ENCODE measurements around the gene LYRM7.

LYRM7 gene

GRCh38 chr5:131217791-131218190, 47.0 kb downstream of the LYRM7 start:
- DNase-seq (ENCODE audit: insufficient read length, low spot score), result no peak
- FAIRE-seq, result no peak

GRCh38 chr5:131218392-131218791, 47.6 kb downstream of the LYRM7 start:
- FAIRE-seq, result no peak

GRCh38 chr5:131220566-131220965, 49.8 kb downstream of the LYRM7 start:
- FAIRE-seq (no peak), DNase-seq (ENCODE audit: insufficient read length, low spot score) (no peak)

More at GRCh38 chr5:131218392-131218791, 47.6 kb downstream of the LYRM7 start:
- no peak for DNase-seq (ENCODE audit: insufficient read length, low spot score)

GRCh38 chr5:131221008-131221703, 50.4 kb downstream of the LYRM7 start:
- DNase-seq (ENCODE audit: insufficient read length, low spot score) (no peak), FAIRE-seq (no peak)

- DNase-seq (ENCODE audit: insufficient read length, low spot score), result no peak
- no peak for FAIRE-seq
Observed at GRCh38 chr5:131221888-131222287, 51.1 kb downstream of the LYRM7 start.

- no peak for FAIRE-seq
- DNase-seq (ENCODE audit: insufficient read length, low spot score), result no peak
Observed at GRCh38 chr5:131222731-131223130, 52.0 kb downstream of the LYRM7 start.

- DNase-seq (ENCODE audit: insufficient read length, low spot score) (no peak), FAIRE-seq (no peak)
Observed at GRCh38 chr5:131223751-131224386, 53.1 kb downstream of the LYRM7 start.

GRCh38 chr5:131224387-131225201, 53.9 kb downstream of the LYRM7 start:
- FAIRE-seq, result no peak
- DNase-seq (ENCODE audit: insufficient read length, low spot score), result no peak

GRCh38 chr5:131225282-131225974, 54.7 kb downstream of the LYRM7 start:
- DNase-seq (ENCODE audit: insufficient read length, low spot score), result no peak
- no peak for FAIRE-seq

GRCh38 chr5:131226899-131227298, 56.2 kb downstream of the LYRM7 start:
- DNase-seq (ENCODE audit: insufficient read length, low spot score) (no peak), FAIRE-seq (no peak)

- no peak for FAIRE-seq
- no peak for DNase-seq (ENCODE audit: insufficient read length, low spot score)
Observed at GRCh38 chr5:131228646-131229045, 57.9 kb downstream of the LYRM7 start.

GRCh38 chr5:131229623-131230022, 58.9 kb downstream of the LYRM7 start:
- FAIRE-seq, result no peak
- DNase-seq (ENCODE audit: insufficient read length, low spot score), result no peak

- FAIRE-seq, result no peak
- DNase-seq (ENCODE audit: insufficient read length, low spot score), result no peak
Observed at GRCh38 chr5:131230406-131230805, 59.7 kb downstream of the LYRM7 start.

- DNase-seq (ENCODE audit: insufficient read length, low spot score) (no peak), FAIRE-seq (no peak)
Observed at GRCh38 chr5:131239686-131240085, 68.9 kb downstream of the LYRM7 start.

GRCh38 chr5:131242728-131243255, 72.0 kb downstream of the LYRM7 start:
- FAIRE-seq (no peak), DNase-seq (ENCODE audit: insufficient read length, low spot score) (no peak)

- no peak for FAIRE-seq
- DNase-seq (ENCODE audit: insufficient read length, low spot score), result no peak
Observed at GRCh38 chr5:131245312-131245711, 74.6 kb downstream of the LYRM7 start.

- DNase-seq (ENCODE audit: insufficient read length, low spot score) (no peak), FAIRE-seq (no peak)
Observed at GRCh38 chr5:131245948-131246347, 75.2 kb downstream of the LYRM7 start.

GRCh38 chr5:131246504-131246903, 75.8 kb downstream of the LYRM7 start:
- FAIRE-seq, result no peak
- DNase-seq (ENCODE audit: insufficient read length, low spot score), result no peak

GRCh38 chr5:131250751-131251475, 80.2 kb downstream of the LYRM7 start:
- no peak for FAIRE-seq
- no peak for DNase-seq (ENCODE audit: insufficient read length, low spot score)

- DNase-seq (ENCODE audit: insufficient read length, low spot score) (no peak), FAIRE-seq (no peak)
Observed at GRCh38 chr5:131252824-131253171, 82.1 kb downstream of the LYRM7 start.
